Astrocyte of the hippocampus (primary cell): ENCODE measurements around the gene KLF15.

Source experiments
- DNase-seq: peaks from one replicate; pipeline ENCODE4 v3.0.0; 2011; ENCODE audit warnings: low read depth, low spot score

Gene KLF15

GRCh38 chr3:126306397-126306796 lies 50.8 kb downstream of the KLF15 start:
- no peak for DNase-seq

GRCh38 chr3:126305427-126305826 lies 51.8 kb downstream of the KLF15 start:
- no peak for DNase-seq

GRCh38 chr3:126304704-126305103 lies 52.5 kb downstream of the KLF15 start:
- DNase-seq: no peak

- DNase-seq: no peak
Measured at GRCh38 chr3:126304291-126304690, 52.9 kb downstream of the KLF15 start.

- DNase-seq: no peak
Measured at GRCh38 chr3:126303272-126303671, 53.9 kb downstream of the KLF15 start.

GRCh38 chr3:126300761-126301481 lies 56.3 kb downstream of the KLF15 start:
- DNase-seq: peak; percentile 90

- no peak for DNase-seq
Measured at GRCh38 chr3:126300001-126300760, 57.0 kb downstream of the KLF15 start.

DNA sequence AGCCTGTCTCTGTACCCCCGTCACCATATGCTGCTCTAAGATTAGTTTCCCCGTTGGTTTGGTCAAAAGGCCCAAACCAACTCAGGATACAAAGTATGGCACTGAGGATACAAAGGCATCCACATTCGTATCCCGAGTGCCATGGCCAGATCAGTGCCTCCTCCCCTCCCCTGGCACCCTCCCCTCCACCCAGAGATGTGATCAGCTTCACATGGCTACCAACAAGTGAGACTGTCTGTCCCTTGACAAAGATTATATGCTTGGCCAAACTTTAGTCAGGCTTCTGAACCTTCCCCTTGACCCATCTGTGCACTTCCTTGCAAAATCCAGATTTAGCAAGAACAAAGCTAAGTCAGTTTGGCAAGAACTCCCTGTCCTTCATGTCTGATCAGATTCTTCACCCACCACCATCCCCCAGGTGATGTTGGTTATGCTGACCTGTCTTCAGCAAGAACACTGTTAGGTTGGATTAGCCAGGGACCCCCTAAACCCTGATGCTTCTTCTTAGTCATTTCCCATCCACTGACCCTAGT lies 61.7 kb downstream of the KLF15 start:
- DNase-seq: no peak

GRCh38 chr3:126294211-126294808 lies 62.9 kb downstream of the KLF15 start:
- no peak for DNase-seq

DNA sequence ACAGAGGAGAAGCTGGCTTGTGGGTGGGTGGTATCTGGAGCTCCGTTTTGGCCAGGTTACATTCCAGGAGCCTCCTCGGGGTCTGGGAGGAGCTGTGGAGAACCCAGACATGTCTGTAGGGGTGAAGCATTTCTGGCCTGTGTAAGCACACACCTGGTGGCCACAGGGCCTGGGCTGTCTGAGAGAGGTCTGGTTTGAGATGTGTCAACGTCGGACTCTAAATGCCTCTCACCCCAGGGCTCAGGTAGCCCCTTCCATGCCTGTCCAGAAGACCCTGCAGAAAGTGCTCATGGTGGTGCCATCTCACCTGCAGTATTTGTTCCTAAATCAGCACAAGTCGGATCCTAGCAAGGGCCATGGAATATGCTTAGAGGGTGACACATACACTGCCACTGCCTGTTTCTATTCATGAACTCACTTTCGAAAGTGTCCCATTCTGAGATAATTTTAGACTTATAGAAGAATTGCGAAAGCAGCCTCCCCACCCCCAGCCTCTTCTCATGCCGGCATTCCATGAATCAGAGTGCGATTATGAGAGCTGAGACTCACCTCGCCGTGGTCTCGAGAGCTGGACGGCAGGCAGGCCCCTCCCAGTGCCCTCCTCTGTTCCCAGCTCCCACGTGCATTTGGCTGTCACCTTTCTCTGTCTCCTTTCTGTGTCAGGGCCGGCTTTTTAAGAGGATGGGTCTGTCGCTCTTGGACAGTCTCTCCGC lies 63.7 kb downstream of the KLF15 start:
- no peak for DNase-seq
